Measurements from ENCODE around the gene ACVR1.
"Not testable (repeated sequence)": the region's sequence is repeated elsewhere in the genome, so short reads cannot be mapped to it uniquely, and the experiment has no call there.

ACVR1 gene

DNA sequence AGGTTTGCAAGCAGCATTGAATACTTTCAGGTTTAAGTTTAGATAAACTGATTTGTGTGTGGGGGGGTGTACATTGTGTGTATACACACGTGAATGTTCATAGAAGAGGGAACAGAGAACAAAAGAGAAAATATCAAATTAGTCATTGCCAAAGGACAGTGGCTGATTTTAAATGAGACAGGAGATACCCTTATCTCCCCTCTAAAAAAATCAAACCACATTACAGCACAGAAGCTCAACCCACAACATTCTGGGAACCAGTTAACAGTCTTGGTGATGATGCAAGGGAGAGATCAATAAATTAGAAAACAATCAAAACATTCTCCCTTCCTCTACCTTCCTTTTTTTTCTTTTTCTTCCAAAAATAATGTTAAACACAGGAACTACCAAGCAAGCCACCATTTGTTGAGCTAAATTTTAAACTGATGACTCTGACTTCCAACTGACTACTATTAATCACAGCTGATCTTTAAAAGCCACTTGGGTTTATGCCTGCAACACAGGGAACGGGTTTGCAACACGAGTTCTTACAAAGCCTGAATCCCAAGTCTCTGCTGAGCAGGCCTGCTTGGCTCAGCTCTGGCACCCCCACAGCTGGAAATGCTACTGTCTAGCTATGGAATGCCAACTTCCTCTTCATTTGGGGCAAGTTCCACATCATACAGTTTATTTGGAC lies 128.3 kb downstream of the ACVR1 start:
- no peak for DNase-seq

DNA sequence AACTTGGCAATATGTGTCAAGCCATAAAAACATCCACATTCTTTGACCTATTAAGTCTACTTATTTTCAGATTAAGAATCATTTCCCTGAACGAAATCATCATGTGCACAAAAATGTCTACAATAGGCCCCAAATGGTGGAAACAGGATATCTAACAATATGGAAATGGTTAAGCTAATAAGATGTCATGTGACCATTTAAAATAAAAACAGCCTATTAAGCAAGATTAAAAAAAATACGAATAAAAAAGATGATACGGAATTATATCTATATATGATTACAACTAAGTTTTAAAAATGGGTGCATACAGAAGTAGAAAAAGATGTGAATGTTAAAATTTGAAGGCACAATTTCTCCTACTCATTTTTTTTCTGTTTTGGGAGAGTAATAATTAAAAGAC lies 128.8 kb downstream of the ACVR1 start:
- no peak for DNase-seq

DNA sequence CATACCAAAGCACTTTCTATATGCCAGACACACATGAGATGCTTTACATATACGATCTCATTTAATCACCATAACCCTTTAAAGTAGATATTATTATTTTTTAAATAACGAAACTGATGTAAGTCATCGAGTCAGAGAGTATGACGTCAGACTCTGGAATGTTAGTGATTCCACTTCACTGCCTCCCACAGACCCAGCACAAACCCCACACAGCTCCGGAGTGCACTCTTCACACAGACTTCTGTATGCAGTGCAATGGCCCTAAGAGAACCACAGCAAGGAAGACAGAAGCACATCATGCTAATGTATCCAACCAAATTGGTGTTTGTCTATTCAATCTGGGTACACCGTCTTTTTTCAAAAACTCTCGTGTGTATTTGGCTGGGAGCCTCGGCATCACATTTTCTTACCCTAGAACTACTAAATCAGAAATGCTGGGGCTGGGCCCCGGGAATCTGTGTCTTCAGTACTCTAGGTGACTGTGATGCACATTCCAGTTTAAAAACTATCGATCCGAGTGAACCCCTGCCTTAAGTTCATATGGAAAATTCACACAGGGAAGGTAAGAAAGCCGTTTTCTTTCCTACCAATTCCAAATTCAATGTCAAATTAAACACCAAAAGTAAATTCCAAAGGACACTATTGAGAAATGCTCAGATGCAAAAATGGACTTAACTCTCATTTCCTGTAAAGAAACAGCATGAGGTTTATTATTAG lies 129.7 kb downstream of the ACVR1 start:
- no peak for DNase-seq

DNA sequence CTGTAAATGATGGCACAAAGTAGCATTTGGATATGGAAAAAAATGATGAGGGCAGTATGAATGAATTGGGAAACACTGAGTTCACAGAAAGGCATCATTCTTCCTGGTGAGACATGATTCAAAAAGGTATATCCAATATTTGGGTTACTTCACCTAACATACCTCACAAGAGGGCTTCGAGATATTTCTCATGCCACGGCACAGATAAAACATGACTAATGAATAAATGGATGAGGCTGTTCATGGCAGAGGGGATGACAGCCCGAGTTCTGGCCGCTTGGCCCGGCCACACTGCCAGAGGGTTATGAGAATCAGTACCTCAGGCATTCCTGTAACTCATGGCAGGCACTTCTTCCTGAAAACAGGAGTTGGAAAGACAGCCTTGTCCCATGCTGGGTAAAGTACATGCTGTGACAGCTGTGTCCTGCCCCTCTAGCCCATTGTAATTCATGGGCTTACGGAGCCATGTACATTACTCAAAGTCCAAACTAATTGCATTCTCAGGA lies 131.5 kb downstream of the ACVR1 start:
- no peak for DNase-seq

DNA sequence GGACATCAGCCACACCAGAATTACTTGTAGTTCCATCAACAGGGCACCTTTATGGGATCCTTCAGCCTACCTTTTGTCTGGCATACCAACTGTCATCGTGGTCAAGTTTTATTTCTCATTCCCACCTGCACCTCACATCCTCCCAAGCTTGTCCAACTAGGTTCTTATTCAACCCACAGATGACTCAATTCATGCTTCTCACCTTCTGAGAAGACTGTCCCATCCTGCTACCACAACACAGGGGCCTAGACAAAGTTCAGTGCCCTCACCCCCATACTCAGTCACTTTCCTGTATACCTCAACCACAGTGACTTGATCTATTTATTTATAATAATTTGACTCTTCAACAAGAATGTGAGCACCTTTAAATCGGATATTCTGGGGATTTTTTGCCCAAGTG lies 133.1 kb downstream of the ACVR1 start:
- DNase-seq = no peak

DNA sequence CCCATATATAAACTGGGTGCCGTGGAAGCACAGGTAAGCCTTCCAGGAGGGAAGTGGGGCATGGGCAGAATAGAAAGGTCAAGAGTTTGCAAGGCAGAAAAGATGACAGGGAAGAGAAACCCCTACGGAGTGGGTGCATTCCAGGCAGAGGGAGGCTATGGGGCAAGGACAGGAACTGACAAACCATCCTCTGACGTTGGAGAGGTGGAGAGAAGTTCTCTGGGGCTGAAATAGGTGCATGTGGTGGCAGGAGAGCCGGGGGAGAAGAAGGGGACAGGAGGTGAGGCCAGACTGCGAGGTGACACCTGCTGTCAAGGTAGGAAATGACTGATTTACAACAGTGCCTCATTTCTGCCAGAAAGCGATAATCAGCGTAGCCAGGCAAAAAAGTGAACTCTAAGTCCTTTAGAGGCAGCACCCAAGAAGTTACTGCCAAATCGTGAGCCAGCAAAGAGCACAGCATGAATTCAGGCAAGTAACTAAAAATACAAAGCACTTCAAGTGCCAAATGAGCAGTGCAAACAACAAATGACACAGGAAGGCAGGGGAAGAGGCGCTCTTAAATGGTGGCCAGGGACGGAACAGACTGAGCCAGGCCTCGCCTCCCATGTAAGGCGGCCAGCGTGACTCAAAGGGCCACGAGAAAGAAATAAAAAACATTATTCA lies 134.2 kb downstream of the ACVR1 start:
- DNase-seq = no peak

DNA sequence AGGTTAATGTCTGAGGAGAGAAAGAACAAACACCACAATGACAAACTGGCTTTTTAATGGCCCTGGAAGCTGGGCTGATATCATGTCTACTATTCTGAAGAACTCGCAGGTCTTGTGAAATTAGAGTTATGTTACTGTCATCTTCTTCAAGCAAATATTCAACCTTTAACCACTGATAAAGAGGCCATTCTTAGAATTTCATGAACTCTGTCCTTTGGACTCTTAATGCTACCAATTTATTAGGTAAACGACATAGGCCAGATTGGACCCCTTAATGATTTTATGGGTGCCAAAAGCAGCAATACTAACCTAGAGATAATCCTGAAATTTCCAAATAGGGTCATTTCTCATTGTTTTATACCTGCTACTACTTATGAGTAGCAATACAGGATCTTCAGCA lies 138.5 kb downstream of the ACVR1 start:
- no peak for DNase-seq

DNA sequence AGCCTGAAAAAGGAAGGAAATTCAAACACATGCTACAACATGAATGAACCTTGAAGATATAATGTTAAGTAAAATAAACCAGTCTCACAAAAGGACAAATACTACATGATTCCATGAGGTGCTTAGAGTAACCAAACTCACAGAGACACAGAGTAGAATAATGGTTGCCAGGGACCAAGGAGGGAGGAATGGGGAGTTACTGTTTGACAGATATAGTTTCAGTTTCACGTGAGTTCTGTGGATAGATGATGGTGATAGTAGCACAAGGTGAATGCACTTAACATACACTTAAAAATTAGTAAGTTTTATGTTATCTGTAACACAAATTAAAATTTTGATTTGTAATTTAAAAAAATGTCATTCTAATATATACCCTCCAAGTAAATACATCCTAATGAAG lies 140.6 kb downstream of the ACVR1 start:
- DNase-seq = no peak

DNA sequence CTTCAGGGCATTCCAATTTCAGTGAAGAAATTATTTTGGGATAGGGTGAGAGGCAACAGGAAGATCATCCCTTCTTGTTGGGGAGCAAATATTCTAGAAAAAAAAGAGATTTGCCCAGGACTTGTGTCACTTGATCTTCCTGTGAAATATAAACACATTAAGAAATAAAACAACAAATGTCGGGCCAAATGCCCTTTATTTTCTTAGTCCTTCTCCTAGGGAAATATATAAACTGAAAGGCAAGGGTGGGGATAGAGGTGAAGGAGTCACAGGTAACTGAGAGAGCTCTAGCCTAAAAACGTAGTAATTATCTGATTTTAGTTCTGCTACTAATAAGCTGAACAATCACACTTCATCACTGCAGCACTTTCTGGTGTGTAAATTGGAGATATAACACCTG lies 142.9 kb downstream of the ACVR1 start:
- DNase-seq = no peak

DNA sequence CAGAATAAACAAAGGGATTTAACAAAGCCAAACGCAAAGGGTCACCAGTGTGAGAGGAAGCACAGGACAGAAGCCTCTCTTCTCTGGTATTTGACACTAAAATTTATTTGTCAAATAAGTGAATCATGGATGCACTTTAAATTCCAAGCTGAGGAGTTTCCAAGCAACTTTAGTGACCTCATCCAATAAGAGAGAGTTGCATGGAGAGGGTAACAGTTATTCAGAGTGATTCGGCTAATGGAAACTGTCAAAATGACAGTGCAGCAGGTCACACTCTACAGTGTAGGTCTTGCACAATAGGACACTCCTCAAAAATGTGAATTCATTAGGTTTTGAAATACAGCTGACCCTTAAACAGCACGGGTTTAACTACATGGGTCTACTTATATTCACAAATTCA lies 143.5 kb downstream of the ACVR1 start:
- DNase-seq = no peak

DNA sequence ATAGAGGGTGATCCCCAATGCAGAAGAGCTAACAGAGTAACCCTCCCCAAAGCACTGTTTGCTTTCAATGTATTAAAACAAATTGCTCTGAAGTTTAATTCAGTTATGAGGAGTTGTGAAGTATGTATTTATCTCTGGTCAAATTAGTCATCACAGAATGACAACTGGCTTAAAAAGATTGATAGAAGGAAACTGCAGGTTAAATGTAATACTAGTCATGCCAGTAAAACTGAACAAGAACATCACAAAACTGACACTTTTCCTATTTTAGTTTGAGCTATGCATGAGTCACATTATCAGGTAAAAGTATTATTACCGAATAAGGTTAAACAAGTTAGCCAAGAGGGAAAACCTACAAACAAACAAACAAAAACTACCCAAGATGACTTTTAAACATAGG lies 148.4 kb downstream of the ACVR1 start:
- no peak for DNase-seq

DNA sequence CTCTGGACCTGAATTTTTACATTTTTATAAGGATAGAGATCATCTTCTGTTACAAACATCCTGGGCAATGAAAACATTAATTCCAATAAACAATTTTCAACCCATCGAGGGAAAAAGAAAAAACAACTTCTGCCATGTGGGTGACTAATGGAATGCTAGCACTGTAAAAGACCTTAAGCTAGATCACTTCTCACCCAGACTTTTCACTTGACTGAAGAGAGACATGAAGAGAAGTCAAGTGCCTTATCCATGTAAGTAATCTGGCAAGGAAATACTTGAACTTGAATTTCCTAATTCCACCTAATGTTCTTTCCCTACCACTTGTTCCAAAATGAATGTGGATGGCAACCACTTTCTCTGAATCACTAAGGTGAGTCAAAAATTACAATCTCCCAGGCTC lies 149.2 kb downstream of the ACVR1 start:
- DNase-seq = no peak

DNA sequence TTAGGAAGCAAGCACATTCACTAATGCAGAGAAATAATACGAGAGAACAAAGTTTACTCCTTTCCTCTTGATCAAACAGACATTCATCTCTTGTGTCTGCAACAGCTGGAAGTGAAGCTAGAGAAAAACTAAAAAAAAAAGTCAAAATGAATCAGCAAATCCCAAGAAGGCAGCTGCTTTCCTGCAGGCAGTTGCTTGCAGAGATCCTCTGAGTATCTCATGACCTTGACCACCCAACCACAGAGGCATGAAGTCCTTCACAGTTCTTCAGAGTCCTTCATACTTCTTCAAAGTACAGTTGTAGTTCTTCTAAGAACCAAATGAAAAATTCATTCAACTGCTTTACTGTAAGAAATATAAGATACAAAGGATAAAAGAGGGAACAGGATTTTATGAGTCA lies 150.3 kb downstream of the ACVR1 start:
- DNase-seq = no peak

DNA sequence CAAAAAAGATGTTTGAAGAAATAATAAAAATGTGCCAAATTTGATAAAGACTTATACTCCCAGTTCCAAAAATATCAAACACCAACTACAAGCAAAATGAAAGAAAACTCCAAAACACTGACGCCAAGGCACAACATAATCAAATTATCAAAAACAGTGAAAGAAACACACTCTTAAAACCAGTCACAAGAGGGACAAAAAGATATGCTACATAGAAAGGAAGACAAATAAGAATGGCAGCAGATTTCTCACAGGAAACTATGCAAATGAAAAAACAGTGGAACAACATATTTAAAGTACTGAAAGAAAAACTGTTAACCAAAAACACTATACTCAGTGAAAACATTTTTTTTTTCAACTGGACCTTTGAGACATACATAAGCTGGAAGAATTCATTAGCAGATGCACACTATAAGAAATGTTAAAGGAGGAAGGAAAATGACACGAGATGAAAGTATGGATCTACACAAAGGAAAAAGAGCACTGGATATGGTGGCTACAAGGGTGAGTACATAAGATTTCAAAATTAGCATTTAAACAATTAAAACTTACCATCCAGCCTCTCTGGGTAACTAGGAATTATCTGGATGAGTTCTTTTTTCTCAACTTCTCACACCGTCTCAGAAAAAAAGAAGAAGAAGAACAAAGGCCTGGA lies 153.4 kb downstream of the ACVR1 start:
- no peak for DNase-seq

DNA sequence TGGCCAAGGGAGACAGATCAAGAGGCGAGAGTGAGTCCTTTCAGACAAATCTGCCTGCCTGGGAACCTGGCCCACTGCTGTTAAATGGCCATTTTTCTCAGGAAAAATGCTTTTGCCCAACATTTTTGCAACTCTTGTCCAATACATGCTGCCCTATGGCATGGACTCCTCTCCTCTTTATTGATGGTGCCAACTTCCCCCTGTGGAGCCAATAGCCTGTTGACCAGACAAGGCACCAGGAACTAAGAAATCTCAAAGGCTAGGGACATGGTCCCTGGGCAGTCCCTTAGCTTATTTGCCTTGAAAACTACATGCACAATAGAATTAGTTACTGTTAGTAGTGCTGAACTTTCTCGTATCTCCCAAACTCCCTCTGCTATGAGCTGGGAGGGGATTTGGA lies 155.6 kb downstream of the ACVR1 start:
- DNase-seq = no peak

DNA sequence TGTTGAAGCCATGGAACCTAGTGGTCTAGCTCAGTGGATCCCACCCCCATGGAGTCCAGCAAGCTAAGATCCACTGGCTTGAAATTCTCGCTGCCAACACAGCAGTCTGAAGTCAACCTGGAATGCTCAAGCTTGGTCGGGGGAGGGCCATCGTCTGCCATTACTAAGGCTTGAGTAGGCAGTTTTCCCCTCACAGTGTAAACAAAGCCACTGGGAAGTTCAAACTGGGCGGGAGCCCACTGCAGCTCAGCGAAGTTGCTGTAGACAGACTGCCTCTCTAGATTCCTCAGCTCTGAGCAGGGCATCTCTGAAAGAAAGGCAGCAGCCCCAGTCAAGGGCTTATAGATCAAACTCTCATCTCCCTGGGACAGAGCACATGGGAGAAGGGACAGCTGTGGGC lies 171.5 kb downstream of the ACVR1 start:
- DNase-seq = not testable (repeated sequence)

DNA sequence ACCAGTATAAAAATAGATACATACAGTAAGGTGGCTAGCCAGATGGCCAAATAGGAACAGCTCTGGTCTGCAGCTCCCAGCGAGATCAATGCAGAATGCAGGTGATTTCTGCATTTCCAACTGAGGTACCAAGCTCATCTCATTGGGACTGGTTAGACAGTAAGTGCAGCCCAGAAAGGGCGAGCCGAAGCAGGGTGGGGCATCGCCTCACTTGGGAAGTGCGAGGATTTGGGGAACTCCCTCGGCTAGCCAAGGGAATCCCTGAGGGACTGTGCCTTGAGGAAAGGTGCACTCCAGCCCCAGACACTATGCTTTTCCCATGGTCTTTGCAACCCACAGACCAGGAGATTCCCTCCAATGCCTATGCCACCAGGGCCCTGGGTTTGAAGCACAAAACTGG lies 172.0 kb downstream of the ACVR1 start:
- DNase-seq = not testable (repeated sequence)

DNA sequence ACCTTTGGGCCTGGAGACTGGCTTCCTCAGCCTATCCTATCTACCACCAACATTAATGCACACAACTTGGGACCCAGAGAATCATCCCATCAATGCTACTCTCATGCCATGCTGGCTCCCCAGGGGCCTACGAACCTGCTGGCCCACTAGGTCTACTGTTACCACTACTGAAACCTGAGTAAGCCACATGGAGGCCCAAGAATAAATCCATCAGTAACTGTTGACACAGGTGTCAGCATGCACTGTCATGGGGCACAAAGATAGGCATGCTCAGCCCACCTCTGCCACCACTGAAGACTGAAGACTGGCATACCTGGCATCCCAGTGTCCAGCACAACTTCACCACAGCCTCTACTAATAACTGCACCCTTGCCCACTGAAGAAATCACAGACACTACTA lies 176.3 kb downstream of the ACVR1 start:
- no peak for DNase-seq

DNA sequence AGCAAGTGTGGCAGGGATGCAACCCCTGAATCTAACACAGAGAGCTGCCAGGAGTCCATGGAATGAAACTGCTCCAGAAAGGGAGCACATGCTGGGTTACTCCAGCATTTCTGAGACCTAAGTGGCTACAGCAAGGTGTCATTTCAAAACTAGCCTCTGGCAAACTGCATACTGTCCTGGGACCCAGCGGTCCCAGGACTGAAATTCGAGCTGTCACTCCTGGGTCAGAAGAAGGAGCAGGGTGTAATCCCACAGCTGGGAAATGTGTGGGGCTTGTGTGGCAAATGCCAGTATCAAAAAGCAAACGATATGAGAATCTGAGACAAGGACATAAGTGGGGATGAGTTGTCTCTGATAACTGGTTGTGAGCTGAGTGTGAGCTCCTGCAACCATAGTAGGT lies 177.1 kb downstream of the ACVR1 start:
- no peak for DNase-seq

DNA sequence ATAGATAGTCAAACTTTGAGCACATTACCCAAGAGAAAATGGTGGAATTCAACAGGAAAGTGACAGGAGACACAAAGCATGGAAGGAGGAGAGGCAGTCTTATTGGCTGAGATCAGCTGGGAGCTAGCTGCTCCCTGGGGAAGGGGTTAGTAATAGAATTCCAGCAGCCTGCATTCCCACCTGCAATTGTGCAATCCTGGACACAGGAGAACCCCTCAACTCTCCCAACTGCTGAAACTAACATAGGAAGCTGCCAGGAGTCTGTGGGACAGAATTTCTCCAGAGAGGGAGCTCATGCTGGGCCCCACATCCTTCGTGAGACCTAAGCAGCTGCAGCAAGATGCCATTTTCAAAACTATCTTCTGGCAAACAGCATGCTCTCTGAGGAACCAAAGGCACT lies 177.7 kb downstream of the ACVR1 start:
- no peak for DNase-seq

DNA sequence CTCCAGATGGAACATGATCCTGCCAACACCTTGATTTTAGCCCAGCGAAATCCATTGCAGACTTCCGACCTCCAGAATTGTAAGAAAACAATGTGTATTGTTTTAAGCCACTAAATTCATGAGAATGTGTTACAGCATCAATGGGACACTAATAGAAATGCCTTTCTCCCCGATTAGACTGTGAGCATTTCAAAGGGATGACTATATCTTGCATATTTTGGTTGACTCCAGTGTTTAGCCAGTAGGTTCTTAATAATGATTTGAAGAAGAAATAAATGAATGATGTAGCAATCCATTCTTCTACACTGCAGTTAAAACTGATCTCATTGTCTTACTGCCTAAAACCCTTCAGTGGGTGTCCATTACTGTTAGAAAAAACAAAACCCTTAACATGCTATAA lies 180.1 kb downstream of the ACVR1 start:
- no peak for DNase-seq

DNA sequence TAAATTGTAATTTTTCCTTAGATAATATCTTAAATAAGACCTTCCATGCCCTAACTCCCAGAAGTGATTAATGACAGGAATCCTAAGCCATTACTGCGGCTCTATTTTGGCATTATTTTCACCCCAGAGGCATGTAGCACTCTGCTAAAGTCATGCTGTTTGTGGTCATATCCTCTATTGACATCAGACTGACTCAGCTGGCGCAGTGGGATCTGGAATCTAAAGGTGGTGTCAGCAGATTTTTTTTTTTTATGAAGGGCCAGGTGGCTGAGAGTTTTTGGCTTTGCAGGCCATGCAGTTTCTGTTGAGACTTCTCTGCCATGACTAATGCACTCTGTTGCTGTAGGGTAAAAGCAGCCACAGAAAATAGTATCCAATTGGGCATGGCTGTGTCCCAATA lies 183.4 kb downstream of the ACVR1 start:
- DNase-seq = no peak

DNA sequence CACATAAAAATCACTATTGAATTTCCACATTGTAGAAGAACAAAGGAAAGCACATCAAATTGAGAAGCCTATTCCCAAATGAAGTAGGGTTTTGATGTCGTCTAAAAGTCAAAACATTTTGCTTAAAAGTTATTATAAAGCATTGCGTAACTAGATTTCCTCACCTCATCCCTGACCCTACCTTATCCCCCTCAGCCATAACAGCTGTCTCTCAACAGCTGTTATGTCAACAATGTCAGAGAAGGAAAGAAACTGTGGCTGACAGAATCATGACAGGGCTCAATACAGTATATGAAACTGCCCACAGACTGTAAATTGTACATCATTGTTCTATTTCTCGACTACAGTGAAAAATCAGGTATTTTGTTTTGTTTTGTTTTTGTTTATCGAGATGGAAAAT lies 184.4 kb downstream of the ACVR1 start:
- DNase-seq = no peak

DNA sequence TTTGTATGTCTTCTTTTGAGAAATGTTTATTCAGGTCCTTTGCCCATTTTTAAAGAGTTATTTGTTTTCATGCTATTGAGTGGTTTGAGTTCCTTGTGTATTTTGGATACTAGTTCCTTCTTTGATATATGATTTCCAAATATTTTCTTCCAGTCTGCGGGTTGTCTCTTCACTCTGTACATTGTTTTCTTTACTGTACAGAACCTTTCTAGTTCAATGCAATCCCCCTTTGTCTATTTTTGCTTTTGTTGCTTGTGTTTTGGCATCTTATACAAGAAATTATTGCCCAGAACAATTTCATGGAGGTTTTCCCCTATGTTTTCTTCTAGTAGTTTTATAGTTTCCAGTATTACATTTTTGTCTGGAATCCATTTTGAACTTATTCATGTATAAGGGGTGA lies 185.0 kb downstream of the ACVR1 start:
- no peak for DNase-seq

All from activated CD4-positive, alpha-beta T cell treated with anti-CD3 and anti-CD28 coated beads for 4 hours (primary cell).